Fibroblast of skin of left quadriceps (primary cell): ENCODE measurements around the gene FAM83G.

Experiments
- DNase-seq, 2 experiments: peaks; one replicate each; pipeline ENCODE4 v3.0.0-alpha.2; 2013; ENCODE audit warnings: low read depth in 2 of 2

Gene FAM83G

DNA sequence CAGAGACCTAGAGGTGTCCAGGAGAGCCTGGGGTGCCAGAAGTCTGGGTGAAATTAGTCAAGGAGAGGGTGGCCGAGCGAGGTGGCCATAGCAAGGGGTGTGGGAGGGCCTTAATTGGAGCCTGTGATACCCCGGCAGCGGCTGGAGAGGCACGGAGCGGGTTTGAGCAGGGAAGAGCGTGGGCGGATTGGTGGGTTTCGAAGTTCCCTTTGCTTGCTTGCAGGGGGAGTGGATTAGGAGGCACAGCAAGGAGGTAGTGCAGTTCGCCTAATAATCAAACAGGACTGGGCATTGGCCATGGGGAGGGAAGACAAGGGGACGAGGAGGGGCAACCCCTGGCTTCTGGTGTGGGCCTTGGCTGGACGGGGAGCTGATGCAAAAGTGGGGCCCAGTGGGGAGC is 5.4 kb upstream of the FAM83G start:
- DNase-seq = no peak

DNA sequence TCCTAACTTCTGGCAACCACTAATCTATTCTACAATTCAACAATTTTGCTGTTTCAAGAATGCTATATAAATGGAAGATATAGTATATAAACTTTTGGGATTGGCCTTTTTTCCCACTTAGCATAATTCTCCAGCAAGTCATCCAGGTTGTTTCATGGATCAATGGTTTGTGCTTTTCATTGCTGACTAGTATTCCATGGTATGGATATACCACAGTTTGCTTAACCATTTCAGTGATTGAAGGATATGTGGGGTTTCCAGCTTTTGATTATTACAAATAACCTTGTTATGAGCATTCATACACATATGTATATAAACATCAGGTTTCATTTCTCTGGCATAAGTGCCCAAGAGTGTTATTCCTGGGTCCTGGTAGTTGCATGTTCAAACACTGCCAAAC is 2.1 kb upstream of the FAM83G start:
- DNase-seq = no peak

DNA sequence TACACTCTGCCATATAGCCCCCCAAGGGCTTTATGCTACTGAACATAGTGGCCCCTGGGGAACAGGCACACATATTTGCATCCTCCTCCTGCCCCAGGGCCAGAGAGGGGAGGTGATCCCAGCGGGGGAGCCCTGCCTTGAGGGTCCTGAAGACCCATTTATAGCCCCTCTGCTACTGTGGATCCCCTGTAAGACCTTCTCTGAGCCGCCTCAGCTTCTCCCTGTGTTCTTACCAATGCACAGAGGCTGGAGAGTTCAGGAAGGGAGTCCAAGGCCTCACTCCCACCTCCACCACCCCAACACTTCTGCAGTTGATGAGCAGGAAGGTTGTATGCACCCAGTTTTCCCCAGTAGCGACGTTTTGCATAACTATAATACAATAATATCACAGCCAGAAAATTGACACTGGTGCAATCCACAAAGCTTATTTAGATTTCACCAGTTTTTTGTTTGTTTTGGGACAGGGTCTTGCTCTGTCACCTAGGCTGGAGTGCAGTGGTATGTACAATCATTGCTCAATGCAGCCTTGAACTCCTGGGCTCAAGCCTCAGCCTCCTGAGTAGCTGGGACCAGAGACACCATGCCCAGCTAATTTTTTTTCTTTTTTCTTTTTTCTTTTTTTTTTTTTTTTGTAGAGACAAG is 1.3 kb upstream of the FAM83G start:
- no peak for DNase-seq

DNA sequence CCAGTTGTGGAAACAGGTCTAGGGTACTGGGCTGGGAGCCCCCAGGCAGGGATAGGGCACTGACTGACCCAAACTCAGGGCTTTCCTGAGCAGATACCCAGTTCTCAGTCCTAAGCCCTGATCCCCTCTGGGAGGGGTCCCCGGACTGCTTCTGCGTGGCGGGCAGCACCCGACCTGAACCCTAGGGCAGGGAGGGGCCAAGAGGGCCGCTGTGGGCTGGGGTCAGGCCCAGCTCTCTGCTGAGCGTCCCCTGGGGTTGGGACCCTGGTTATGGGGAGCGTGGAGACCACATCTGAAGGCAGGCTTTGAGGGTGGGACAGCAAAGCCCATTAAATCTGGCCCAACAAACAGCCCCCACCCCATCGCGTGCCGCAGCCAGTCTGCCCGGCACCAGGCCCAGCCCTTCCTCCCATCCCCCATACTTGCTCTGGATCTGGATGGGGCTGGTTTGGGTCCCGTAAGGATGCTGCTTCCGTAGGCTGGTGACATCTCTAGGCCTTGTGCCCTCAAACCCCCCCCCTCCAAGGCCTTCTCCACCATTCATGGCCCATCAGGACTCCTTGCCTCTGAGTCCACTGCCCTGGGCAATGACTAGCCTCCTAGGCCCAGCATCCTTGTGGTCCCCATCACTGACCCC is 691 bp upstream of the FAM83G start:
- no peak for DNase-seq

DNA sequence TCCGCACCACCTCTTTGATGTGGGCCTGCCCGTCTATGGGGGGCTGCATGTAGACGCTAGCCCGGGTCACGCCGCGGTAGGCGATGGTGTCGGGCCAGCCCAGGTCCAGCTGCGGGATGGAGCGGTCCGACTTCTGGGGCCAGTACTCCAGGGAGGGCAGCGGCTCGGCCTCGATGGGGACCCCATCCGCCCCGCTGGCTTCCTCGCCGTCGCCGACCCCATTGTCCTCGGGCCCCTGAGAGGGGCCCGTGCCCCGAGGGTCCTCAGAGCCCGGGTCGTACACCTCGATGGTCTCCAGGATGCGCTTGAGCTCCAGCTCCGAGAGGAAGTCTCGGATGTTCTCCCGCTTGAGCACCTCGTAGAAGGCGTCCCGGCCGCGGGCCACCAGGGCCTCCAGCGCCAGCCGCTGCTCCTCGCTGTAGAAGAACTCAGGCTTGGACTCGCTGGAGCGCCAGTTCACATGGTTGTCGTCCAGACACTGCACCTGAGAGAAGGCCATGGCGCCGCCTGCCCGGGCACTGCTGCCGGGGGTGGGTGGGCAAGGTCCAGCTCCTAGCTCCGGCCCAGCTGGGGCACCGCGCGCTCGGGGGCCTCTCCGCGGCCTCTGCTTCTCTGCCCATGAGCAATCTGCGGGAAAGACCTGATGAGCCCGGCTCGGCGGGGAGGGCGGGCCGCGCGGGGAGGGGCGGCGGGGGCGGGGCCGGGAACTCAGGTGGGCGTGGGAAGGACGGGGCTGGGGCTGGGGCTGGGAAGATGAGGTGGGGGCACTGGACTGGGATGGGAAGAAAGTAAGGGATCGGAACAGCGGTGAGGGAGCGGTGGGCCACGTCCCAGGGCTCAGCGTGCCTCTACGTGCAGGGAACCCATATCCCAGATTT is 782 bp downstream of the FAM83G start:
- DNase-seq = no peak

DNA sequence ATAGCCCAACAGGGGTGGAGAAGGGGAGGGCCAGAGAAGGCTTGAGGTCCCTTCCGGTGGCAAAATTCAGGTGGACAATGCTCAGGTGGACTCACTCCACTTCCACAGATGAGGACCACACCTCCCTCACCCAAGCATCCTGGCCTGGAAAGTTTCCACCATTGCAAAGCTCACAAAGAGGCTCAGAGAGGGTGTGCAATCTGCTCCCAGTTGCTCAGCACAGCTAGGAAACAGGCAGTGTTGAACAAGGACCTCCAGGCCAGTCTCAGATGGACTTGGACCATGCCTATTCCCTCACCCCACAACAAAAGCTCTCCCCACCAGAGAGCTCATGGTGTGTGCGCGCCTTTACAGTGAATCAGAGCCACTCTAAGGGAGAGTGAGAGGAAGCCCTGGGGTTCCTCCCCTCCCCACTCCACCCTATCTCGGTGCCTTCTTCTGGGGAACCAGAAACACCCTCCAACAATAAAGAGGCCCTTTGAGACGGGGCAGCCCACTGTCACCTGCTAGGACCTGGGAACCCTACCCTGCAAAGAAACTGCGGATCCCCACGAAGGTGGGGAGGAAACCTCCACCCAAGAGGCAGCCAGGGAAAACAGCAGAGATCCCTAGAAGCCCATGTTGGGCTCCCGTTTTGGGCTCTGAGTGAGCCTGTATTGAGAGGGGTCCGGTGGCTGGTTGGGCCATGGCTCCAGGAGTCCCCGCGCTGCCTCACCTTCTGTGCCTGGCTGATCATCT is 1.6 kb downstream of the FAM83G start:
- DNase-seq = no peak

DNA sequence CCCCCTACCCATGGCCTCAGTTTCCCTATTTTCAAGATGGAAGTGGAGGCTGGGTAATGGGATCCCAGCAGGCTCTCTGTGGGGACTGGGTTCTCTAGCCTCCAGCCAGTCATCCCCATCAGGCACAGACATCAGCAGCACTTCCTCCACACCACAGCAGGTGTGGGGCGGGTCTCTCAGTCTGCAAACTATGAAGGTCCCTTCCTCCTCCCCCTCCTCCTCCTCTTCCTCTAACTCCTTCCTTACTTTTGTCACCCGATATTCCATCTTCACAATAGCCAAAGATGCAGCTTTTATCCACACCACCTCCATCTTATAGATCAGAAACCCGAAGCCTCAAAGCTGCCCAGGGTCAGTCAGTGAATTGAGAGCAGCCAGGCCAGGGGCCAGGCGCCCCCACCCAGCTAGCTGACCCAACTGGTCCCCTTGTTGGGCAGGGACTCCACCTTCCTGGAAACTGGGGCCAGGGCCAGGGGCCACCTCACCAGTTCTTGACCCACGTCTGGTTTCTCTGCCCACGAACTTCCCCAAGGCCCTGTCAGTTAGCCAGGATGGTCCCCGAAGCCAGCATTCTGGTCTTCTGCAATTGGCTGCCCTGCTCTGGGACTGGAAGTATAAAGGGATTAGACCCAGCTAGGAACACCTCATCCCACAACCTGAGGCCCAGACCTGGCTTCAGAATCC is 2.5 kb downstream of the FAM83G start:
- DNase-seq = no peak

DNA sequence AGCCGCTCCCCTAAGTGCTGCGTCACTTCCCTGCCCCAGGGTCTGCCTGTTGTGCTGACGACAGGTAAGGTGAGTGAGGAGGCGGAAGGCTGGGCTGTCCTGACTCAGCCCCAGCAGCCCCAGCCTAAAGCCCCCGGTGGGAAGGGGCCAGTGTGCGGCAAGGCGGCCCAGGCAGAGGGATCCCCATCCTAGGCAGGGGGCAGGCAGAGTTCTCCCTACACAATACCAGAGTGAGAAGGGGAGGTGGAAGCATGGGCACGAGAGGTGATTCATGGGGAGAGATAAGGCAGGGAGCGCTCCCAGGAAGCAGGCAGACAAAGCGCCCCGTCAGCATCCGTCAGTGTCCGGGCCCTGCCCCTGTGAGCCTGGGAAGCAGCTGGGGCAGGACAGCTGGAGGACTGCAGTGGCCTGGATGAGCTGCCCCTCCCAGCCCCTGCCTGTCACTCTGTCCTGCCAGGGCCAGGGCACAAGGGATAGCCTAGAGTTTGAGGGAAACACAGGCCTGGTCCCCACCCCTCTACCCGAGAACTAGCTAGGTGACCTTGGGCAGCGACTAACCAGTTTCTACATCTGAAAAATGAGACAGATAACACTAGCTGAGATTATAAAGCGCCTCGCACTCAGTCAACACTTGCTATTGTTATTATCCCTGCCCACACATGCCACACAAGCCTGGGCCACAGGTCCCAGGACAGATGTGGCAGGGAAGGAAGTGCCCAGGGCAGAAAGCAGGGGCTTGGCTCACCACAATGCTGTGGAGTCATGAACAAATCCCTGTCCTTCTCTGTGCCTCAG is 3.8 kb downstream of the FAM83G start:
- no peak for DNase-seq

DNA sequence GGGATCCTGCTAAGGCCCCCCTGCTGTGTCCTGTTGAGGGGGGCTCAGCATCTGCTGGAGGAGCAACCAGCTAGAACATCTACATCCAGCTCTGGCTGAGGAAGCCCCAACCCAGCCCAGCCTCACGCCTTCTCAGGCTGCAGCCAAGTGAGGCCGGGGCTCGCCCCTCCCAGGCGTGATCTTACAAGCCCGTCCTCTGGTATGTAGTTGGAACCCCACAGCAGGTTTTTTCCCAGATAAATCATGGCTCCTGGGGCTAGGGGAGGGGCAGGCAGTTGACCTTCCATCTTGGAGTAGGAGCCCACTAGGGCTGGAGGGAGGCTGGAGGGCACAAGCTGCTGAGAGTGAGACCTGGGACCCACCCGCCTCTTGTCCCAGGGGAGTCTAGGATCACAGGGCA is 4.7 kb downstream of the FAM83G start:
- DNase-seq = no peak

DNA sequence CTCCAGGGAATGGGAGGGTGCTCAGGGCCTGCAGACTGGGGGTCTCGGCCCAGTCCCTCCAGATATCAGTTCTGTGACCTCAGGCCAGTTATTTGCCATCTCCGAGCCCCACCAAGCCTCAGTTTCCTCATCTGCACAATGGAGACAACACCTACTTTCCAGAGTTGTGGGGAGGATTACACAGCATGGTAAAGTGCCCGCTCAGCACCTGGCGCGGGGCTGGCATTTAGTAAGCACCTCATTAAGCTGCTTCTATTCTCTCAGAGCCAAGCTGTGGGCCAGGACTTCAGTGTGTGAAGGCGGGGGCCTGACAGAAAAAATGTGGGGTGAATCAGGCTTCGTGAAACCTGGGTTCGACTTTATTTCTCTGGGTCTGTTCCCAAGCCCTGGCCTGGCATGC is 5.2 kb downstream of the FAM83G start:
- DNase-seq = no peak

DNA sequence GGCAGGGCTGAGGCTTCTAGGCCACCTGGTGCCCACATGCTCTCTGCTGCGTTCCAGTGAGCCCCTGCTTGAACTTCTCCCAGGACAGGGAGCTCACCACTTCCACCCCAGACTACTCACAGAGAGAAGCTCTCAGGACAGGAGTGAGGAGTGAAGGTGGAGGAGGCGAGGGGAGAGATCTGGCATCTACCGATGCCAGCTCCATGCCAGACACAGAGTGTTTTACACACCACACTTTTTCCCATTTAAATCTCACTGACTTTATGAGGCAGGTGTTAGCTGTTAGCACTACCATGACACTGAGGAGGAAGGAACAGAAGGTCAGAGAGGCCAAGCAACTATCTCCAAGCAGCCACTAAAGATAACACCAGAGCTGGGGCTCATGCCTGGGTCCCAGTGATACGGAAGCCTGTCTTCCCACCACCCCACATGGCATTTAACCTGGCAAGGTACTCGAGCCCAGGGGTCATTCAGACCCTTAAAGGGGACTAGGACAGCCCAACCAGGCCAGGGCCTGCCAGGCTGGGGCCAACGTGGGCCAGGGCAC is 6.8 kb downstream of the FAM83G start:
- DNase-seq = no peak

DNA sequence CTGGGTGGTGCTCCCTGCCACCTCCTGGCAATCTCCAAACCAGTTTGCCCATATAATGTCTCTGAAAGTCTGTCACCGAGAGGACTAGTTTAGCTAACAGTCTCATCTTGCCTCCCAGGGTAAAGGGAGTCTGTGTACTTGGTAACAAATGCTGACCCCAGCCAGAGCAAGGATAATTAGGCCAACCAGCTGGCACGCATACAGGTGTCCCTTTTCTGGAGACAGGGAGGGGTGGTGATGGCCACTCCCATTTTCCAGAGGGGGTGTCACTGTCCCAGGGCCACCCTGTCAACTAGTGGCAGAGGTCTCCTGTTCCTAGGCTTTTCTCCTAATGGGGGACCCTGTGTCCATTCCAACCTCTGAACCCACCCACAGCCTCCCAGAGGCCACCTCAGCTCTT is 8.1 kb downstream of the FAM83G start:
- no peak for DNase-seq

DNA sequence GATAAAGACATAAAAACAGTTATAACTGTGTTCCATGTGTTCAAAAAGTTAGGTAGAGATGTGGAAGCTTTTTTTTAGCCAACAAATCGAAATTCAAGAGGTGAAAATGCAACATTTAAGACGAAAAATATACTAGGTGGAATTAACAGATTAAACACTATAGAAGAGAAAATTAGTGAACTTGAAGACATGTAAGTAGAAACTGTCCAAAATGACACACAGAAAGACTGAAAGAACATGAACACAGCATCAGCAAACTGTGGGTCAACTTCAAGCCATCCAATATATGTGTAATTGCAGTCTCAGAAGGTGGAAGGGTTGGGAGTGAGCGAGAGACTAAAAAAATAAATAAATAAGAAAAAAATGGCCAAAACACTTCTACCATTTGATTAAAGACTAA is 9.3 kb downstream of the FAM83G start:
- no peak for DNase-seq

DNA sequence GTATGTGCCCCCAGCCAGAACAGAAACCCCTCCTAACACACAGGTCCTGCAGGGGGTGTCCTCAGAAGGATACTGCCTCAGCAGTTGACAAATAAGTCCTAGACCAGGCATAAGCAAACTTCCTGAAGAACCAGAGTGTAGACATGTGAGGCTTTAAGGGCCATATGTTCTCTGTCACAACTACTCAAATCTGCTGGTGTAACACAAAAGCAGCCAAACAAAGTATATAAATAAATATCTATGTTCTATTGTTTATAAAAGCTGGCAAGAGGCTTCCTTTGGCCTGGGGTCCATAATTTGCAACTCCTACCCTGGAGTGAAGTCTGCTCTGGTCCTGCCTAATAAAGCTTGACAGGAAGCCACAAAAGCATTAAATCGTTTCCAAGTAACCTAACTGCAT is 9.9 kb downstream of the FAM83G start:
- DNase-seq = no peak

DNA sequence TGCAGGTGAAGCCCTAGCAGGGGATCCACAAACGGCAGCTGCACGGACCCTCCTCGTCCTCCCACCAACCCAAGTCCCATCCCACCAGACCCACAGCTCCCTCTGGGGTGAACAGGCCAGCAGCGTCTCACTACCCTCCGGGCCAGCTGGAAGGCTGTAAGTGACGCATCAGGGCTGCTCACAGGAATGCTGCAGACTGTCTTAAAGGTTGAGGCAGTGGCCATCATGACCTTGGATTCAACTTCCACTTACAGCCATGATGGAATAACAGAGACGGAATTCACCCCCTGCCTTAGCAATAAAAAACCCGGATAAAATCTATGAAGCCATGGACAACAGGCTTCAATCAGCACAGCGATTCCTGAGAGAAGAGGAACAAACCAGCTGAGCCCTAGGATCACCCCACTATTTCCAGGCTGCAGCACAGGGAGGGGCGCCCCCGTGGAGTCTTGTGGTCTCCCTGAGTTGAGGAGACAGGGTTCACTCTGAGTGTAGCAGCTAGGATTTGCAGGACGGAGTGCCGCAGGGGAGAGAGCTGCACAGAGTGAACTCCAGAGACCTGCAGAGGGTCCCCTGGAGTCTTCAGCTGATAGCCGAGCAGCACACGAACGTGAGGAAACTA is 10.5 kb downstream of the FAM83G start:
- DNase-seq = no peak

DNA sequence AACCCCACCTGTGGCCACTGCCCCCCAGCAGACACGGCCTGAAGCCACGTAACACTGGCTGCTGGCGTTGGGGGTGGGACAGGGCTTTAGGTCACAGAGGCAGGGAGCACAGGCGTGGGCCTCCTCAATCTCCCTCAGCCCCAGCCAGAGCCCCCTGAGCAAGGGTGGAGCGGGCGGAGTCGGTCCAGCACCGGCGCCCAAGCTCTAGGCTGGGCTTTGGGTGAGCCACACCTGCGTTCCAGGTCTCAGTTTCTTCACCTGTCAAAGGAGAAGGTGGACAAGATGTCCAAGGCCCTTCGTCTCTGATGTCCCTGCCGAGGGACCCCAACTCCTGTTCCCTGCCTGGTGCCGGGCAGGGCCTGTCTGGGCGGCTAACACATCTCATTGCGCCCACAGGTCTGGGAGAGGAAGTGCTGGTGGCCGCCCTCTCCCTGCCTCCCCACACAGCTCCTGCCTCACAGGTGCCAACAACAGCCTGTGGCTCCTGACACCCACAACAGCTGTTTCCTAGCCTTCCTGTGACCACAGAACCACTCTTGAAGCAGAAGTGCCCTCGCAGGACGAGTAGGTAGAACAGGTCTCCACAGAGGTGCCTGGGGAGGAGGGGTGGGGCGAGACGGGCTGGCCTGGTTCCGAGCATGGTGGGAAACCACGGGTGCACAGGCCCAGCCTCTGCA is 12.0 kb downstream of the FAM83G start:
- DNase-seq = no peak

DNA sequence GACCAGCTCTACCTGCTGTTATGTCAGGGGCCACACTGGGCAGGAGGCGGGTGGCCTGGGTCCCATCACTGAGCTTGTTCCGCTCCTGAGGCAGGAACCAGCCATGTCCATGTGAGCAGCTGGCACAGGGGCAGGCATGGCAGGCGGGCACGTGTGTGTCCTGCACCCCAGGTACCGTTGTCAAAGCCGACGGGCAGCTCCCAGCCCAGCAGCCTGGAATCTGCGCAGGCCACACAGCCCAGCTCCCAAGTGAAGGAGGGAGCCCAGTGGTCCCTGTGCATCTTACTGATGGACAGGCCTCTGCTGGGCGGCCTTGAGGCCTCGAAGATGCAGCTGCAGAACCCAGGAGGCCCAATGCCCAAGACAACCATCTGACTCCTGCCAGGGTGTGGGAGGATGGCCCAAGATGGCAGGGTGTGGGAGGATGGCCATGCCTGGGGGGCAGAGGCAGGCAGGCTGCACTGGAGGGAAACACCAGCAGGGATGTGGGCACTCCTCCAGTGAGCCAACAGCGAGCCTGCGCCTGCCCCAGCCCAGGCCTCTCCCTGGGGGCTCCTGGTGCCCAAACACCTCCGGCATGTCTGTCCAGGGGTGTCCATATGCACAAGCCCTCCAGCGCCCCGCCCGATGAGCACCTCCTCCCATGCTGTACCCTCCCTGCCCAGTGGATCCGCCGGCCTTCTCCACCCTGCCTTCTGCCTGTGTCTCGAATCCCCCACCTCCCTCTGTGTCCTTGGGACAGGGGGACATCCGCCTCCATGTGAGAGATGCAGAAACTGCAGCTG is 12.8 kb downstream of the FAM83G start:
- no peak for DNase-seq

DNA sequence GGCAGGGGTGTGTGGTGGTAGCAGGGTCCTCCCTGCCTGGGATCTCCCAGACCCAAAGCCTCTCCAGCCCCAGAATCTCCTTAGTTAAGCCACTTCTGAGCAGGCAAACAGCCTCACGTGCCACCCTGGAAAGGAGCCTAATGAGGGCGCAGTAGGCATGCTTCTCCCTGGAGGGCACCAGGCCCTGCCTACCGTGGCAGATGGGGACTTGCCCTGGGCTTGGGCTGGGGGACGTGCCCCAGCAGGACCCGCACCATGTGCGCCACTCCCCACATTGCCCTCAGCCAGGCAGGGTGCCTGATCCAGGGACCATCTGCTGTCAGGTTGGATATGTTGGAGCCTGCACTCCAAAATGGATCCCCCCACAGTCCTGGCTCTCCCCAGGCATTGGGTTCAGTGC is 14.2 kb downstream of the FAM83G start:
- no peak for DNase-seq
